Stimulated activated CD4-positive, alpha-beta T cell treated with anti-CD3 and anti-CD28 coated beads, Interleukin-1b, Interleukin-23, amount 100 ng/mL, for 1 hour (primary cell): ENCODE measurements around the gene C1orf116.

ENCODE experiments used
- DNase-seq, 2 donors: peaks; one replicate each; pipeline ENCODE4 v3.0.0-alpha.2; 2020; ENCODE audit warnings: low read depth in 2 of 2

C1orf116 gene

DNA sequence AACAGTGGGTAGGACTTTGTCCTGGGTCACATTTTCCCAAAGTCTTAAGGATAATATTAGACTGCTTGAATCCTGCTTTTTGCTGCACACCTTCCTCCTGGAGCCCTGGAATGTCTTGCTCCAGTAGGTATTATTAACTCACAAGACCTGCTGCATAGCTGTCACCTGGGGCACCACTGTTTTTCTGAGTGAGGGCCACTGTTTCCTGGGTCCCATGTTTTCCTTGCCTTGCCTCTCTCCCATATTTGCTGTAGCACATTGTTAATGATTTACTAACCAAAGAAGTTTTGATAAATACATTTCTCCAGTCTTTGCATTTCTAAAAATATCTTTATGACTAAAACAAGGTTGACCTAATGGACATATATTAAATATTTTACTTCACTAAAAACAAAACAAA lies 39.8 kb downstream of the C1orf116 start:
- no peak for DNase-seq

GRCh38 chr1:206987873-206988272 lies 44.7 kb downstream of the C1orf116 start:
- no peak for DNase-seq

DNA sequence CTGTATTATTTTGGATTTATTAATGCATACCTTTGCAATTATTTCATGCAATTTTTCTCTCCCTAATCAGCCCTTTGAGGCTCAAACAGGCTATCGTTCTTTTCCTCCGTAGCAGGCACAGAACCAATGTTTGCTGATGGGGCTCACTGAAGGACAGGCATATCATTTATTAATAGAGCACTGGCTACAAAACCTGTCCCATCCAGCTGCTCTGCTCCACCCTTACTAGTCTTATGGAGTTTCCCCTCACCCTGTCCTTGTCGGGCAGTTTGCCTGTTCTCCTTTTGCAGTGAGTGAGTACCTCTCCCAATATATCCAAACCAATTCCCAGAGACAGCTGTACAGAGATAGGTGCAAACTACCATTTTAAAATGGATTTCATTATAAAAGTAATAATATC lies 45.7 kb downstream of the C1orf116 start:
- no peak for DNase-seq

DNA sequence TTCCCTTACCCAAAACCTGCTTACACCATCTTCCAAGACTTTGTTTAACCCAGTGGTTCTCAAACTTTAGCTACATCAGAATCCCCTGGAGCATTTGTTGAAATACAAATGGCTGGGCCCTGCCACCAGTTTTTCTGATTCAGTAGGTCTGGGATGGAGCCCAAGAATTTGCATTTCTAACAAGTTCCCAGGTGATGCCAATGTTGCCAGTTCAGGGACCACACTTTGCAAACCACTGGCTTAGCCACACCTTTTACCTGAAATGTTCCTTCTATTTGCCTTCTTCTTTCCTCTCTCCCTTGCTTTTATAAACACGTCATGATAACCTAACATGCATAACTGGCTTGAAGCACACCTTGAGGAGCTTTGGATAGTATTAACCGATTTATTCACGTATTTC lies 46.2 kb downstream of the C1orf116 start:
- no peak for DNase-seq

DNA sequence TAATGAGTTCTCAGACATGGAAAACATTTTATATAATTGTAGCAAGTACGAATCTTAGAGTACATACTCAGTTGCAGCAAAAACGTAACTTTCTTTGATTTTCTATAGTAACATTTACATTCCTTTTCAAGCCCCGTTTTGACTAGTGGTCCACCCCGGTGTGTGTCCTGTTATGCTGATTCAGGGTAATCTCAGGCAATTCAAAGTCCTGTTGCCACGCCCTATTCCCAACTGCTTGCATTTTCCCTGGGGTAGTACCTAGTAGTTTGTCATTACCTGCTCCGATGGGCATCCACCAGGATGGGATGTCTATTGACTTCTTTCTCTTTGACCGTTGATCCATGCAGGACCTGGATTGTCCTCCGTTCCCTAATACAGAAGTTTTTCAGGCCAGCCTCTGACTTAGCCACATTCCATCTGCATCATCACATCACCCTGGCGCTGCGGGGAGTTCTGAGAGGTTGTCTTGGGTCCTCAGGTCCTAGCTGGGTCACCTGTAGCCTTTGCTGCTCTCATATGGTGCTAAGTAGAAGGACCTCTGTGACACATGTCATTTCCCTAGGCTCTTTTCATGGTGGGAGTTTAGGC lies 47.3 kb downstream of the C1orf116 start:
- DNase-seq = no peak

- DNase-seq = peak; percentile 10 to 38
Observed at GRCh38 chr1:206982216-206982615, 50.3 kb downstream of the C1orf116 start.

DNA sequence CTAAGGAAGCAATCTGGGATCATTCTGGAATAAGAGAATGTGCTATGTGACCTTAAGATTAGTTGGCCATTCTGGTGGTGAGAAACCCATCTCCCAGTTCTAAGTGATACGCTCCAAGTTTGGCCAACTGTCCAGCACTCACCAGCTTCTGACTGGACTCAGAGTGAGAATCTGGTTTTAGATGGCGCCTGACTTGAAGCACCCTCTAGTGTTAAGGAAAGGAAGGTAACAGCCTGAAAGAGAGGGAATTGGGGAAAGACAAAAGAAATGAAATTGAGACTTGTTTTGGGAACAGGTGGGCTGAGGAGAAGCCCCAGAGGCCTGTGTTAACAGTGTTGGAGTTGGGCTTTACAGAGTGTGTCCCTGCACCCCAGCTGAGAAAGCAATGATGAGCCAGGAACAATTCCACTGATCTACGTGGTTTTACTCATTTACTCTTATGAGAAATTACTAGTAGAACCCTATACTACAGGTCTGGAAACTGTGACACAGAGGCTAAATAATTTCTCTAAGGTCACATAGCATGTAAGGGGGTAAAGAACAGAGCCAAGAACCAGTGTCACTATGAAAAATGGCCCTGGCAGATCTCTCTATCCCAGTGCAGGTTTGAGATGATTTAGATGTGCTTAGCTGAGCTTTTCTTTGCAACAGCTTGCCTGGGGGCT lies 53.0 kb downstream of the C1orf116 start:
- DNase-seq = no peak

DNA sequence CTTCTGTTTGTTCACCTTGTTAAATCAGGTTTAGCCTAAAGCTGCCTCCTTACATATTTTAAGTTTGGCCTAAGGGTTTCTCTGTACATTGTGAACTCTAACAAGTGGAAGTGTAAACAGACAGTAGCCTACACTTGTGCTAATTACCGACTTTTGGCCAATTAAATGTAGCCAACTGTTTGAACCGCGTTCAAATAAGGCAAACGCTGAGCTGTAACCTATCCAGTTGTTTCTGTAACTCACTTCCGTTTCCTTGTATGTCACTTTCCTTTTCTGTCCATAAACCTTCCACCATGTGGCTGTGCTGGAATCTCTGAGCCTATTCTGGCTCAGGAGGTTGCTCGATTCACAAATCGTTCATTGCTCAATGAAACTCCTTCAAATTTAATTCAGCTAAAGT lies 54.3 kb downstream of the C1orf116 start:
- DNase-seq = no peak

DNA sequence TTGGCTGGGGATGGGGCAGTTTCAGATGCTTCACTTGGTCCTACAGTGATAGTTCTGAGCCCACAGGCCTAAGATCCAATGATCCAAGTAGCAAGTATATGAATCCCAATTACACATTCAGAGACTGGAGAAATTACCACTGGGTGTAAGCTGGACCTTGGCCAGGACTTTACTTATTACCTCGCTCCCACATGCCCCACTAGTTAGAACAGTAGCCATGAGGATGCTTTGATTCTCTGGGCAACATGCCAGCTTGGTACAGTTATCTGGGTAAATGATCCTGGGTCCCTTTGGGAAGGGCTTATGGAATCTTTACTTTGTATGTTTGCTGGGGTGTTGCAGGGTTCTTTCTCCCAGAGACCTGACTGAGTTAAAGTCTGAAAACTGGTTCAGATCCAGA lies 57.2 kb downstream of the C1orf116 start:
- DNase-seq = no peak

DNA sequence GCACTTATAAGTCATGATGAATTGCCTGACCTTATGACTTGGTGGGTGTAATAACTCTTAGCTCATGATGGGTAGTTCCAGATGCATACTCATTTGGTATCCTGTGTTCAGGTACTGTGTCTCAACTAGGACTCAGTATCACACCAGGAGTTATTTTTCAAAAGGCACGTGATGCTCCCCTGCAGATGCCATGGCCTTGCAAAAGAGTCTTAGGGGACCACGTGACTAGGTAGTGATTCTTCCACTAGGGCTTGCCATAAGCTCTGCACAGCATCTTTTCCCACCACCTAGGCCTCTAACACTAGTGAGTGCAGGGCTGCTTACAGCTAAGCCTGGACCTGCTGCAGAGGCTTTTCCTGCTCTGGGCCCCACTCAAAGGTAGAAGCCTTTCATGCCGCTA lies 58.4 kb downstream of the C1orf116 start:
- no peak for DNase-seq

GRCh38 chr1:206972728-206973127 lies 59.8 kb downstream of the C1orf116 start:
- no peak for DNase-seq

DNA sequence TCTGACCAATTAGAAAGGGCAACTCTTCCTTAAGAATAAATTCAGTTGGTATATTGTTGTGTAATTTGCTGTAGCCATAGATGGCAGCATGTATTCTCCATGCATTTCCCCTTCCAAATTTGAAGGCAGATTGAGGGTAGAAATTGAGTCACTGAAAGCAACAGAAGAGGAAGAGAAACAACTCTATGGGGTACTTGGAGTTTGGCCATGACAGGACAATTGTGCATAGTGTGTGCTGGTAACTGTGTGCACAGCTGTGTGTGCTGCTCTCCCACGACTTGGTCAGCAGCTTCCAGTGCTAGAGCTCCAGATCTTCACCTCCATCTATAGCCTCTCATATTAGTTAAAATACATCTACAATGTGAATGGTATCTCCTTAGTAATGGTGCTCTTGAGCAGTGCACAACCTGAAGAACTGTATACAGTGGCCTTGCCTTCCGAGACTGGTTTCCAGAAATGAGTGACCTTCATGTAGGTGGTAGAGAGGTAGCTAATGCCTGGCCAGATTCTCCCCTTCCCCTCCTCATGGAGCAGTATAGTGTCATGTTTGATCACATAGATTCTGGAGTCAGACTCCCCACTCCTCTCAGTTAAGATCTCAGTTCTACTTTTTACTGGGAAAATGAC lies 61.4 kb downstream of the C1orf116 start:
- no peak for DNase-seq

GRCh38 chr1:206970446-206970845 lies 62.1 kb downstream of the C1orf116 start, which contains the start of gene FCAMR:
Gene FCAMR (minus strand): TSS chr1:206970460. CDS start chr1:206970125, 335 bp downstream.
- no peak for DNase-seq

DNA sequence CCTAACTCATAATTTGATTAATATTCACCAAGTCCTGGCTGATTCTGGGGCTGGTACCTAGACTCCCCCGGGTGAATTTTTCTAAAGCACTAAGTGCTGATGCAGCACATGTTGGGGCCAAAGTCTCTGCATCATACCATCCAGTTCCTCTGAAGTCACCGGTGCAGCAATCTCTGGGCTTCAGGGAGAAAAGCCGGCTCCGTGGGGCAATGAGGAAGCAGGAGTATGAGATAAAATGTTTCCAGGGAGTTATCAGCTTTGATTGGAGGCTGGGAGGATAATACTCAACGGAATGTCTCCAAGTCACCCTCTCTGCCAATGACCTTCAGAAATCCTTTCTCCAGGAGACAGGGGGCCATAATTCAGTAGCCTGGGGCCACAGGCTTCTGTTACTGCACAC lies 63.5 kb downstream of the C1orf116 start:
- DNase-seq = no peak
